Measurements from ENCODE around the gene DRGX.

Gene DRGX

GRCh38 chr10:49395741-49396665 lies at the start of gene DRGX:
TSS of gene DRGX (minus strand) at chr10:49396089. CDS start at chr10:49395440, 649 bp downstream.
- no peak for DNase-seq

GRCh38 chr10:49444349-49444748 lies 48.5 kb upstream of the DRGX start:
- no peak for DNase-seq

- no peak for DNase-seq
Observed at GRCh38 chr10:49442863-49443262, 47.0 kb upstream of the DRGX start.

GRCh38 chr10:49441488-49442476 lies 45.9 kb upstream of the DRGX start:
- DNase-seq = no peak

GRCh38 chr10:49435225-49435624 lies 39.3 kb upstream of the DRGX start:
- no peak for DNase-seq

- DNase-seq = no peak
Observed at GRCh38 chr10:49433069-49433468, 37.2 kb upstream of the DRGX start.

- no peak for DNase-seq
Observed at GRCh38 chr10:49431426-49431825, 35.5 kb upstream of the DRGX start.

GRCh38 chr10:49429458-49429857 lies 33.6 kb upstream of the DRGX start:
- no peak for DNase-seq

GRCh38 chr10:49426490-49427360 lies 30.8 kb upstream of the DRGX start:
- no peak for DNase-seq

- no peak for DNase-seq
Observed at GRCh38 chr10:49419005-49419404, 23.1 kb upstream of the DRGX start.

GRCh38 chr10:49418328-49418727 lies 22.4 kb upstream of the DRGX start:
- no peak for DNase-seq

- no peak for DNase-seq
Observed at GRCh38 chr10:49418053-49418326, 22.1 kb upstream of the DRGX start.

- no peak for DNase-seq
Observed at GRCh38 chr10:49417311-49418052, 21.6 kb upstream of the DRGX start.

GRCh38 chr10:49415846-49416245 lies 20.0 kb upstream of the DRGX start:
- DNase-seq = no peak

- no peak for DNase-seq
Observed at GRCh38 chr10:49415109-49415508, 19.2 kb upstream of the DRGX start.

- DNase-seq = no peak
Observed at GRCh38 chr10:49414496-49414895, 18.6 kb upstream of the DRGX start.

- no peak for DNase-seq
Observed at GRCh38 chr10:49412571-49412970, 16.7 kb upstream of the DRGX start.

GRCh38 chr10:49410365-49411074 lies 14.6 kb upstream of the DRGX start:
- DNase-seq = peak; percentile 59

- no peak for DNase-seq
Observed at GRCh38 chr10:49409755-49410154, 13.9 kb upstream of the DRGX start.

GRCh38 chr10:49408519-49409306 lies 12.8 kb upstream of the DRGX start:
- peak; percentile 62 for DNase-seq
